Peyer's patch (tissue), 4 donors: ENCODE measurements around the gene ATRN. TPM values are rescaled to one million over a fixed set of nuclear protein-coding genes. Genes with fewer than 3 reads are reported as not detected.

Experiments
- DNase-seq, 3 donors: peaks; one replicate each; pipeline ENCODE4 v3.0.0-alpha.2; 2017 to 2019
- H3K27ac ChIP-seq, 4 donors: fragments of 200-600 bp; sonication (generic); one replicate each; pipeline ENCODE4 v1.5.1; 2016 to 2019
- H3K27me3 ChIP-seq, 2 donors: fragments of 200-600 bp; sonication (generic); one replicate each; pipeline ENCODE4 v1.5.1; 2019
- H3K36me3 ChIP-seq, 3 donors: fragments of 200-600 bp; sonication (generic); one replicate each; pipeline ENCODE4 v1.5.1; 2016 to 2019
- H3K4me1 ChIP-seq, 4 donors: fragments of 200-600 bp; sonication (generic); one replicate each; pipeline ENCODE4 v1.5.1; 2016 to 2019
- H3K4me3 ChIP-seq, 4 donors: fragments of 200-600 bp; sonication (generic); 1 replicate in 3 of 4; 2 replicates in 1 of 4; pipeline ENCODE4 v1.5.1; 2016 to 2019; ENCODE audit warnings: mild to moderate bottlenecking in 1 of 4
- H3K9me3 ChIP-seq, 4 donors: fragments of 200-600 bp; sonication (generic); one replicate each; pipeline ENCODE4 v1.5.1; 2016 to 2019; ENCODE audit warnings: mild to moderate bottlenecking in 1 of 4
- POLR2A ChIP-seq, 2 donors: fragments of 450-650 bp; IDR thresholded peaks; one replicate each; pipeline ENCODE4 v1.5.1; 2017; ENCODE audit warnings: antibody characterized with exemption in 2 of 2, mild to moderate bottlenecking in 2 of 2, moderate library complexity in 2 of 2
- total RNA-seq, 4 donors: library from RNA; depleted of rRNA; stranded (reverse); fragments of >200 nt; gene quantifications; one replicate each; pipeline ENCODE4 v1.1.0, GENCODE V29; 2016
- TF ChIP-seq, protein P1 (sequence below), 6 experiments: fragments of 450-650 bp in 4 of 6; fragments of 200-600 bp in 2 of 6; sonication (generic) in 1 of 6; IDR thresholded peaks; one replicate each; pipeline ENCODE4 v1.5.1; 2017 to 2019; ENCODE audit warnings: antibody characterized with exemption in 6 of 6, mild to moderate bottlenecking in 3 of 6, moderate library complexity in 1 of 6

The ATRN gene
- total RNA-seq, 4 donors from 2014 or later, result 14.9 to 99.5 (median 54.9) TPM

DNA sequence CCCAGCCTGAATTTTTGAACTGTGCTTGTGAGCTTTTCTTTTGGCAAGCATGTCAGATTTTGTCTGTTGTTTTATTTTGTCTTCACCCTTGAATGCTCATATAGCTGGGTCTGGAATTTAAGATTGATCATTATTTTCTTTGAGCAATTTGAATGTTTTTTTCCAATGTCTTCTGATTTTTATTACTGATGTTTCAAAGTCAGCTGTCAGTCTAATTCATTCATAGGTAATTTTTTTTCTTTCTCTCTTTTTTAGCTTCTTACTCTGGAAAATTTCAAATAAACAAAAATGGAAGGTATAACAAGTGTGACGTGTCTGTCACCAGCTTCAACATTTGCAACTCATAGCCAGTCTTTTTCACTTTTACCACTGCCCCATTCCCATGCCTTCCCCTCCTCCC, 15.1 kb downstream of the ATRN start:
- no peak overlapping the region for H3K4me3 ChIP-seq
- no peaks in the 10 kb centered on the region for H3K4me1 ChIP-seq
- DNase-seq, result no peak
- no peaks in the 10 kb centered on the region for H3K9me3 ChIP-seq
- H3K36me3 ChIP-seq, result peaks cover 0 to 5% (median 0%) of the 10 kb centered on the region in 3 donors
- H3K27me3 ChIP-seq, result no peaks in the 10 kb centered on the region
- no peak for TF ChIP-seq POLR2A (IDR thresholded peaks at IDR 0.05)
- TF ChIP-seq, protein P1, sequence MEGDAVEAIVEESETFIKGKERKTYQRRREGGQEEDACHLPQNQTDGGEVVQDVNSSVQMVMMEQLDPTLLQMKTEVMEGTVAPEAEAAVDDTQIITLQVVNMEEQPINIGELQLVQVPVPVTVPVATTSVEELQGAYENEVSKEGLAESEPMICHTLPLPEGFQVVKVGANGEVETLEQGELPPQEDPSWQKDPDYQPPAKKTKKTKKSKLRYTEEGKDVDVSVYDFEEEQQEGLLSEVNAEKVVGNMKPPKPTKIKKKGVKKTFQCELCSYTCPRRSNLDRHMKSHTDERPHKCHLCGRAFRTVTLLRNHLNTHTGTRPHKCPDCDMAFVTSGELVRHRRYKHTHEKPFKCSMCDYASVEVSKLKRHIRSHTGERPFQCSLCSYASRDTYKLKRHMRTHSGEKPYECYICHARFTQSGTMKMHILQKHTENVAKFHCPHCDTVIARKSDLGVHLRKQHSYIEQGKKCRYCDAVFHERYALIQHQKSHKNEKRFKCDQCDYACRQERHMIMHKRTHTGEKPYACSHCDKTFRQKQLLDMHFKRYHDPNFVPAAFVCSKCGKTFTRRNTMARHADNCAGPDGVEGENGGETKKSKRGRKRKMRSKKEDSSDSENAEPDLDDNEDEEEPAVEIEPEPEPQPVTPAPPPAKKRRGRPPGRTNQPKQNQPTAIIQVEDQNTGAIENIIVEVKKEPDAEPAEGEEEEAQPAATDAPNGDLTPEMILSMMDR (IDR thresholded peaks at IDR 0.05), result no peak
- no peak overlapping the region for H3K27ac ChIP-seq

DNA sequence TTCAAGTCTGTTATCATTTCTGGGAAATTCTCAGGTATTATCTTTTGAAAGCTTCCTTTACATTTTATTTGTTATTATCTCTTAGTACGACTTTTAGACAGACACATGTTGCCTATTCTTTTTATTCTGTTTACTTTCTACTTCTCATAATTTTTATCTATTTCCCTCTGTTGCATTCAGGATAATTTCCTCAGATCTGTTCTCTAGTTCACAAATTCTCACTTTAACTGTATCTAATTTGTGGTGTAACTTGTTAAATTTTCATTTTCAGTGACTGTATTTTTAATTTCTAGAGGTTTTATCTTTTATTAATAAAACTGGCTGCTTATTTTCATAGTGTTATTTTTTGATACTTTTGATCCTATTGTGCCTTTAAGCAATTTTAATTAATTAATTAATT, 16.0 kb downstream of the ATRN start:
- no peak for DNase-seq
- H3K9me3 ChIP-seq, result no peaks in the 10 kb centered on the region
- no peak overlapping the region for H3K4me3 ChIP-seq
- no peak for TF ChIP-seq POLR2A (IDR thresholded peaks at IDR 0.05)
- TF ChIP-seq, protein P1 (IDR thresholded peaks at IDR 0.05), result no peak
- no peak overlapping the region for H3K27ac ChIP-seq
- H3K4me1 ChIP-seq, result no peaks in the 10 kb centered on the region
- peaks cover 0 to 5% (median 0%) of the 10 kb centered on the region in 3 donors for H3K36me3 ChIP-seq
- H3K27me3 ChIP-seq, result no peaks in the 10 kb centered on the region

DNA sequence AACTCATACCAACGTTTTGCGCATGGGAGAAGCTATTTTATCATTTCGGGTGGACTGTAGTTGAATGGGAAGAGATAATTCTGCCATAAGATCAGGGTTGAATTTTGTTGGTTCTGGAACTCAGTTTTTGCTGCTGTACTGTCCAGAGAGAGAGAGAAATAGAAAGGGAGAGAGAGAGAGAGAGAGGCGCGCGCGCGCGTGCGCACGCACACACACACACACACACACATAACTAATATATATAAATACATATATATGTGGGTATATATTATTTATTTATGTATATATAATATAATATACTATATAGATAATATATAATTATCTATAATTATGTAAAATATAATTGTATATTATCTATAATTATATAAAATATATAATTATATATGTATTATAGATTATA, 21.9 kb downstream of the ATRN start:
- Histone ChIP-seq H3K27ac (no peak overlapping the region), H3K4me1 (no peaks in the 10 kb centered on the region), H3K9me3 (no peaks in the 10 kb centered on the region), H3K36me3 (peaks cover 0 to 5% (median 0%) of the 10 kb centered on the region in 3 donors), H3K4me3 (no peak overlapping the region), H3K27me3 (no peaks in the 10 kb centered on the region)
- no peak for TF ChIP-seq POLR2A (IDR thresholded peaks at IDR 0.05)
- TF ChIP-seq, protein P1 (IDR thresholded peaks at IDR 0.05), result no peak
- DNase-seq, result no peak

DNA sequence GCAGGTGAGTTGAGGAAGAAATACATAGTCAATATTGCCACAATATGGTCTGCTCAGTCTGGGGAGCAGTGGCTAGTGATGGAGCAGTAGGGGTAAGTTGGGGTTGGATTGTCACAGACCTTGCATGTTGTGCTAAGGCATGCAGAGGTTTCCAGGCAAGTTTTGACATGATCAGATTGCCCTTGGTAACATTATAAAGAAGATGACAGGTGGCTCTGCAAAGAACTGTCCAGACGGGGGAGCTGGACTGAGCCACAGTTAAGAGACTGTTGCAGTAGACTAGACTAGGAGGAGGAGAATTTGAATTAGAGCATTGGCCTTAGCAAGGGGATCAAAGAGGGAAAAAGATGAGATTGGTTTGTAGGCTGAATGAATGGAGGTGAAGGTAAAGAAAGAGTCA, 23.4 kb downstream of the ATRN start:
- DNase-seq, result no peak
- TF ChIP-seq POLR2A (IDR thresholded peaks at IDR 0.05), result no peak
- H3K36me3 ChIP-seq, result peaks cover 0 to 5% (median 0%) of the 10 kb centered on the region in 3 donors
- no peaks in the 10 kb centered on the region for H3K4me1 ChIP-seq
- H3K9me3 ChIP-seq, result no peaks in the 10 kb centered on the region
- no peaks in the 10 kb centered on the region for H3K27me3 ChIP-seq
- no peak overlapping the region for H3K27ac ChIP-seq
- no peak overlapping the region for H3K4me3 ChIP-seq

DNA sequence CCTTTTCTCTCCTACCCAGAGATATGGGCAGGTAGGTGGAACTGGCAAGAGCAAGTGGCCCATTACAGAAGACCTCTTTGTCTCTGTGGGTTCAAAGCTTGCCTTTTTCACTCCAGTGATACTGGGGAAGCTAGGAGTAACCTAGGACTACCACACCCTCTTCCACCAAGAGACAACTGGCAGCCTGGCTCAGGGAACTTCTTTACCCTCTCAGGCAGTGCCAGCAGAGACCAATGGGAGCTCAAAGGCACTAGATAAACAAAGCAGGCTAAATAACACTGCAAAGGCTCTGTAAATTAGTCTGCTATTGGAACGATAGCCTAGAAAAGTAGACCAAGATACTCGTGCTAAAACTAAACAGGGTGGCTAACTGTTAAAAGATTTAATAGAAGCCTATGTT, 32.1 kb downstream of the ATRN start:
- no peaks in the 10 kb centered on the region for H3K9me3 ChIP-seq
- no peaks in the 10 kb centered on the region for H3K36me3 ChIP-seq
- TF ChIP-seq, protein P1 (IDR thresholded peaks at IDR 0.05), result no peak
- TF ChIP-seq POLR2A (IDR thresholded peaks at IDR 0.05), result no peak
- H3K27me3 ChIP-seq, result no peaks in the 10 kb centered on the region
- no peak overlapping the region for H3K27ac ChIP-seq
- H3K4me1 ChIP-seq, result no peaks in the 10 kb centered on the region
- no peak for DNase-seq
- no peak overlapping the region for H3K4me3 ChIP-seq

DNA sequence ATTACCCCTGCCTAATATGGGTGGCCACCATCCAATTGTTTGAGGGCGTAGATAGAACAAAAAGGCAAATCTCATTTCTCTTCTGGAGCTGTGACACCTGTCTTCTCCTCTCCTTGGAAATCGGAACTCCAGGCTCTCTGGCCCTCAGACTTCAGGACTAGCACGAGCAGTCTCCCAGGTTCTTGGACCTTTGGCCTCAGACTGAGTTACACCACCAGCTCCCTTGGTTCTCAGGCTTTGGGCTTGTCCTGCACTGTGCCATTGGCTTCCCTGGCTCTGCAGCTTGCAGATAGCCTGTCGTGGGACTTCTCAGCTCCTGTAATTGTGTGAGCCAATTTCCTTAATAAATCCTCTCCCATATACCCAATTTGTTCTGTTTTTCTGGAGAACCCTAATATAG, 34.3 kb downstream of the ATRN start:
- H3K27ac ChIP-seq, result no peak overlapping the region
- DNase-seq, result no peak
- H3K4me1 ChIP-seq, result peaks cover 0 to 4% (median 0%) of the 10 kb centered on the region in 4 donors
- TF ChIP-seq POLR2A (IDR thresholded peaks at IDR 0.05), result no peak
- TF ChIP-seq, protein P1 (IDR thresholded peaks at IDR 0.05), result no peak
- H3K9me3 ChIP-seq, result no peaks in the 10 kb centered on the region
- H3K4me3 ChIP-seq, result no peak overlapping the region
- no peaks in the 10 kb centered on the region for H3K27me3 ChIP-seq
- no peaks in the 10 kb centered on the region for H3K36me3 ChIP-seq
